Jurkat, Clone E6-1 (cell line): ENCODE measurements around the gene USP20.

ENCODE experiments used
- DNase-seq: peaks from one replicate; pipeline ENCODE4 v3.0.0-alpha.2; 2011; ENCODE audit warnings: low read depth, low spot score
- H3K4me3 ChIP-seq: 2 replicates; pipeline ENCODE4 v1.5.1; 2011; ENCODE audit warnings: mild to moderate bottlenecking, low read length, control low read depth, moderate library complexity

Gene USP20

DNA sequence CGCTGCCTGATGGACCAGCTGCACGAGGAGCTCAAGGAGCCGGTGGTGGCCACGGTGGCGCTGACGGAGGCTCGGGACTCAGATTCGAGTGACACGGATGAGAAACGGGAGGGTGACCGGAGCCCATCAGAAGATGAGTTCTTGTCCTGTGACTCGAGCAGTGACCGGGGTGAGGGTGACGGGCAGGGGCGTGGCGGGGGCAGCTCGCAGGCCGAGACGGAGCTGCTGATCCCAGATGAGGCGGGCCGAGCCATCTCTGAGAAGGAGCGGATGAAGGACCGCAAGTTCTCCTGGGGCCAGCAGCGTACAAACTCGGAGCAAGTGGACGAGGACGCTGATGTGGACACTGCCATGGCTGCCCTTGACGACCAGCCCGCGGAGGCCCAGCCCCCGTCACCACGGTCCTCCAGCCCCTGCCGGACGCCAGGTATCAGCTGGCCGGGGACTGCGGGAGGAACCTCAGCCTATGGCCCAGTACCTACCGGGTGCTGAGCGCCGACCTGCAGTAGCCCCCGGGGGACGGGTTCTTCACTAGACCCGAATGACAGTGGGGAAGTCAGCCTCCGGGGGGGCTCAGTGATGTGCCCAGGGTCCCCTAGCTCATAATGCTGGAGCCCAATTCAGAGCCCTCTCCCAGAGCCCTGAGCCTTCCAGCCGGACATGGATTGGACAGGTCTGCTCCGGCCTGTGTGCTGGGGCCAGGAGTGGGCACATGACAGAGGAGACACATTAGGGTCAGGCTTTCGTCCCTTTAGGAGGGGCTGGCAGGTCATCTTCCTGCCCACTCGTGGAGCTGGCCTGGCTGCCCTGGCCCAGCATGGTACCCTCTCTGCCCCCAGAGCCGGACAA, 33.0 kb downstream of the USP20 start:
- H3K4me3 ChIP-seq = peak overlapping the region; percentile 48
- no peak for DNase-seq

DNA sequence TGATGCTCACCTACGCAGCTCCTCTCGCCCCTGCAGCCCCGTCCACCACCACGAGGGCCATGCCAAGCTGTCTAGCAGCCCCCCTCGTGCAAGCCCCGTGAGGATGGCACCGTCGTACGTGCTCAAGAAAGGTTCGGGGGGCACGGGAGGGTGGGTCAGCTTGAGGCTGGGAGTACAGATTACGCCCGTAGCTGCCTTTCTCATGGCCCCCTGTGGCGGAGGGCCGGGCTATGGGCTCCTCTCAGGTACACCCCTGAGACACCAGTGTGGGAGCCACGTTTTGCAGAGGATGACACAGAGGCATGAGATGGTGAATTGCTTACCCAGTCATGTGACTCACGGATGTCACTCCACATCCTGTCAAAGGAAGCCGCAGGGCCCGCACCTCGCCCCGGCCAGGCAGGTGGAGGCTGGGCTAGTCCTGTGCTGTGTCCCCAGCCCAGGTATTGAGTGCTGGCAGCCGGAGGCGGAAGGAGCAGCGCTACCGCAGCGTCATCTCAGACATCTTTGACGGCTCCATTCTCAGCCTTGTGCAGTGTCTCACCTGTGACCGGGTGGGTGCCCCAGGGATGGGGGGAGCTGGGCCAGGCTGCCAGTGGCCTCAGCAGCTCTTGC, 33.7 kb downstream of the USP20 start:
- peak; percentile 93 for DNase-seq
- H3K4me3 ChIP-seq = peak overlapping the region; percentile 48

DNA sequence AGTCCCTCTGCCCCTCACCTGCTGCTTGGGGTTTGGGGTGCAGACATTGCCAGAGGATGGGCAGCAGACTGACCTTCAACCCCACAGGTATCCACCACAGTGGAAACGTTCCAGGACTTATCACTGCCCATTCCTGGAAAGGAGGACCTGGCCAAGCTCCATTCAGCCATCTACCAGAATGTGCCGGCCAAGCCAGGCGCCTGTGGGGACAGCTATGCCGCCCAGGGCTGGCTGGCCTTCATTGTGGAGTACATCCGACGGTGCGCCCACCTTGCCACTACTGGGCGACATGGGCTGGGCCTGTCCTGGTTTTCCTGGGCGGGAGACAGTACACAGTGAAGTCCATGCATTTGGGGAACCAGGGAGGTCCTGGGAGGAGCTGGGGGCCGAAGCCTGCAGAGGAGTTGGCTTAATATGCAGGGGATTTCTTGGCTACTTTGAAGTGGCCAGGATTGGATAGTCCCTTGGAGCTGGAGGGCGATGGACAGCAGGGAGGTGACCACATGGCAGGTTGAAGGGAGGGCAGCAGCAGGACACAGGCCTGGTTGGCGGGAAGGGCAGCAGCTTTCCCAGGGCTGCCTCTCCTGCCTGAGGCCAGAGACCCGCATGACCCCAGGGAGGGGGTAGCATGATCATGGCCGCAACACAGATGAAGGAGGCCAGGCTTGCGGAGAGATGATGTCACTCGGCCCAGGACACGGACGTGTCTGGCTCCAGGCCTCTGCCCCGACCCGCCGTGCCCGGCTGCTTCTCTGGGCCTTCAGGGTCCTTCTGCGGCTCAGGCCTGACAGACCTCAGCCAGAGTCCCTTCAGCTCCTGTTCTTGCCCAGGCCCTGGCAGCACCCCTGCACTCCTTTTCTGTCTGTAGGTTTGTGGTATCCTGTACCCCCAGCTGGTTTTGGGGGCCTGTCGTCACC, 34.6 kb downstream of the USP20 start:
- DNase-seq = no peak

DNA sequence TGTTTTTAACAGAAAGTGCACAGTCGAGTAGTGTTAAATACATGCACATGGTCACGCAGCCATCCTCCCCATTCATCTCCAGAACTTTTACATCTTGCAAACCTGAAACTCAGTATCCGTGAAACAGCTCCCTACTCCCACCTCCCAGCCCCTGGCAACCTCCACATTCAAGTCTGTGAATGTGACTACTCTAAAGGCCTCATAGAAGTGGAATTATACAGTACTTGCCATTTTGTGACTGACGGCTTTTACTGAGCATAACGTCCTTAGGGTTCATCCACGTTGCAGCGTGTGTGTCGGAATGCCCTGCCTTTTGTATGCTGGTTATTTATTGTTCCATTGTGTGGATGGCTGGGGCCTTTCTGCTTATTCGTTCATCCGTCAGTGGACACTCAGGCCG, 35.8 kb downstream of the USP20 start:
- no peak for DNase-seq
- no peak overlapping the region for H3K4me3 ChIP-seq

More for the DNA sequence above, 34.6 kb downstream of the USP20 start:
- peak overlapping the region; percentile 48 for H3K4me3 ChIP-seq

DNA sequence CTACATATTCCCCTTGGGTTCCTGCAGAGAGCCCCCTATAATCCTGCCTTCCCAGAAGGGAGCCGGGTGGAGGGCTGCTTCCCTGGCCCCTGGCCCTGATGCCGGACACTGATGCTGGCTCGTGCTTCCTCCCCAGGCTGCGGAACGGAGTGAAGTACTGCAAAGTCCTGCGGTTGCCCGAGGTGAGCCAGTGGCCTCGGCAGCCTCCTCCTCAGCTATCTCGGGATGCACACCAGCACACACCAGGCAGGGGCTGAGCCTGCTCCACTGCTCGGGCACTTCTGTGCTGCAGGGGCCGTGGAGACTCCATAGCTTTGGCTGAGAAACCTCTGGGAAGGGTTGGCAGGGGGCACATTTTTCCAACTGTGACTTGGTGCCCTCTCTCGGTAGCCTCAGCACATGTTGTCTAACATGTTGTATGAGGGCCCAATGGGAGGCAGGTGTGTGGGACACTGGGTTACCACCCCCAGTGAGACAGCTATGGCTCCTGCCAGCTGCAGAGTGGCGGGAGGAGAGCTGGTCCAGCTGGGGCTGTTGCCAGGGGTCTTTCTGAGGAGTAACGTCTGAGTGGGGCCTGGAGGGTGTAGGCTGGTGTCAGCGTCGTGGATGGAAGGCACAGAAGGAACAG, 38.4 kb downstream of the USP20 start:
- no peak overlapping the region for H3K4me3 ChIP-seq
- no peak for DNase-seq

DNA sequence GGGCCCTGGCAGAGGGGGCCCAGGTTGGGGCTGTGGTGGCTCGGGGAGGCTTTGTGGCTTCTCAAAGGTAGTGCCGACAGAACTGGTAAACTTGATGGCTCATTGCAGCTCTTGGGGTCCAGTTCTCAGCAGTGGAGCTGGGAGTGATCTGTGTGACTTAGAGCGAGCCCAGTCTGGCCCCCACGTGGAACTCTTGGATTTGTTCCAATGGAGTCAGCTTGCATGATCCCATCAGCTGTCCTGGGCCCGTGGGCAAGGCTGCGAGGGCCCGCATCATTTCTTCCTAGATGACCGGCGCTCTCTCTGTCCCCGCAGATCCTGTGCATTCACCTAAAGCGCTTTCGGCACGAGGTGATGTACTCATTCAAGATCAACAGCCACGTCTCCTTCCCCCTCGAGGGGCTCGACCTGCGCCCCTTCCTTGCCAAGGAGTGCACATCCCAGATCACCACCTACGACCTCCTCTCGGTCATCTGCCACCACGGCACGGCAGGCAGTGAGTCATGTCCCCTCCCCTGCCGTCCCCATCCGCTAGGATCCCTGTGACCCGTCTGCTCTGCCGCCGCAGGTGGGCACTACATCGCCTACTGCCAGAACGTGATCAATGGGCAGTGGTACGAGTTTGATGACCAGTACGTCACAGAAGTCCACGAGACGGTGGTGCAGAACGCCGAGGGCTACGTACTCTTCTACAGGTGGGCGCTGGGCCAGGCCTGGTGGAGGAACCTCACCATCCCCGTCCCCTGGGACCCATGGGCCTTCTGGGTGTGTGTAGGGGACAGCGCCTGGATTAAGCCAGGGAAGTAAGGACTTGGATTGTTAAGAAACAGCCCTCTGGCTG, 39.2 kb downstream of the USP20 start:
- no peak for DNase-seq
- no peak overlapping the region for H3K4me3 ChIP-seq

DNA sequence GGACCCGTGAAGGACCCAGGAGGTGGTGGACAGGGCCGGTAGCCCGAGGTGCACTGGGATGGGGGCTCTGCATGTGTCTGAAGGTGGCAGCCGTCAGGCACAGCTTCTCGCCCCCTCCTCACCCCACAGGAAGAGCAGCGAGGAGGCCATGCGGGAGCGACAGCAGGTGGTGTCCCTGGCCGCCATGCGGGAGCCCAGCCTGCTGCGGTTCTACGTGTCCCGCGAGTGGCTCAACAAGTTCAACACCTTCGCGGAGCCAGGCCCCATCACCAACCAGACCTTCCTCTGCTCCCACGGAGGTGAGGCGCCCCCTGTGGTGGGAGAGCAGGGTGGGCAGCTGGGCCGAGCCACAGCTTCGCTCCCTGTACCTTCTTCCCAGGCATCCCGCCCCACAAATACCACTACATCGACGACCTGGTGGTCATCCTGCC, 39.9 kb downstream of the USP20 start:
- no peak for DNase-seq
- no peak overlapping the region for H3K4me3 ChIP-seq

DNA sequence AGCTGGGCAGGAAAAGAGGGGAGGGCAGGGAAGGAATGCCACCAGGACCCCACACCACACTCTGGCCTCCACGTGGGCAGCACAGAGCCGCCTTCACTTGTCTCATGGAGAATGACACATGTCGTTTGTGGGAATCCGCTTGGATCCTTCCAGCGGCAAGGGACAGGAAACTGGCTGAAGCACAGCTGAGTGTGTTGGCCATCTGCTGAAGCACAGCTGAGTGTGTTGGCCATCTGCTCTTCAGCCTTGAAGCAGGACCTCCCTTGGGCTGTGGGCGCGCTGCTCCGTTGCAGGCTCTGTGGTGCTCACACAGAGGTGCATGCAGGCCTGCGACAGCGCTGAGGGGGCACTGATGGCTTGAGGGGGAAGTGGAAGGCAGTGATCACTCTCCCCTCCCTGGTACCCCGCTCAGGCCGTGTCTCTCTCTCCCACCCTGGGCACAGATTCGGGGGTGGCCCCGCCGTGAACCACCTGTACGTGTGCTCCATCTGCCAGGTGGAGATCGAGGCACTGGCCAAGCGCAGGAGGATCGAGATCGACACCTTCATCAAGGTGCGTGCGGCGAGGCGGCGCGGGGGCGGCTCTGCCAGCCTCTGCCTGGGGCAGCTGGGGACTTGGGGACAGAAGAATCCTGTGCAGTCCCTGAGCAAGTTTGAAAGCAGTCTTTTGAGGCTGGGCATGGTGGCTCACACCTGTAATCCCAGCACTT, 40.6 kb downstream of the USP20 start:
- no peak overlapping the region for H3K4me3 ChIP-seq
- no peak for DNase-seq

DNA sequence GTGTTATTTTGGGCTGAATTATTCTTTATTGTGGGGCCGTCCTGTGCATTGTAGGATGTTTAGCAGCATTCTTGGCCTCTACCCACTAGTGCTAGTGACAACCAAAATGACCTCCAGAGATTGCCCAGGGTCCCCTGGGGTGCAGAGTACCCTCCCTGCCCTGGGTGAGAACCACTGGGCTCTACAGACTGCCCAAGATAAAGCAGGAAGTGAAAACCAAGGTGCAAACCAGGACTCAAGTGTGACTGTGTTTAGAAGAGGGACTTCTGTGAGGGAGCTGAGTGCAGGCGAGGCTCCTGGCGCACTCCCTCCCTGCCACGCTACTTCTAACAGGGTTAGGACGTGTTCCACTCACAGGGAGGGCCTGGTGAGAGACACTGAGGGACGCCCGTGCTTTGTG, 41.6 kb downstream of the USP20 start:
- no peak overlapping the region for H3K4me3 ChIP-seq
- DNase-seq = no peak

DNA sequence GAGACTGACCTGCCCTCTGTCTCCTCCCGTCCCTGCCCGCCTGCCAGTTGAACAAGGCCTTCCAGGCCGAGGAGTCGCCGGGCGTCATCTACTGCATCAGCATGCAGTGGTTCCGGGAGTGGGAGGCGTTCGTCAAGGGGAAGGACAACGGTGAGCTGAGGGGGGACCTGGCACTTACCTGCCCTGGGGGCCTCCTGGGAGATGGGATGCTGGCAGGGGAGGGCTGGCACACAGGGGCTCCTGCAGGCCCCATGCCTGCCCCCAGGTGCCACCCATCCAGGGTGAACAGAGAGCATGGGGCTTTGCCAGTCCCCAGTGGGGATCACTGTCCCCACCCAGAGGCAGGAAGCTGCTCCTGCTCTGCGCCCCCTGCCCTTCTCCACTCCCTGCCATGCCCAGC, 43.0 kb downstream of the USP20 start:
- no peak overlapping the region for H3K4me3 ChIP-seq
- DNase-seq = no peak

DNA sequence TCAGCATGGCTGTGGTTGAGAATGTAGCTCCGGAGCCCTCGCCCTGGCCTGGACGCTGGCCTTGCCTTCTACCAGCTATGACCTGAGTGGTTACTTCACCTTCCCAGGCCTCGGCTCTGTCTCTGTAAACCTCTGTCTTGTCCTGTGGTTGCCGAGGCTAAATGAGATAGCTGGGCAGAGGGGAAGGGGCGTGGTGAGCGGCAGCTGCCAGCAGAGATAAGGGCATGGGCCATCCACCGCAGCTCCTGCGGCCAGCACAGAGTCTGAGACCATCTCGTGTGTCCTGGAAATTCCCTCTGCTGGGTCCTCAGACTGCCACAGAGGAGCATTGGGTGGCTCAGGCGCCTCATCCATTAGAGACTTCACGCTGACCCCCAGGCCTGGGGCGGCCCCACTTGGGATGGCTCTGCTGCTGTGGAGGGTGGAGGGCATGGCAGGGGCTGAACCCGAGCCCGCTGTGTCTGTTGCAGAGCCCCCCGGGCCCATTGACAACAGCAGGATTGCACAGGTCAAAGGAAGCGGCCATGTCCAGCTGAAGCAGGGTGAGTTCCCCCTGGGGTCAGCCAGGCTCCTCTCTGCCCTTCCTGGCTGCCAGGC, 43.9 kb downstream of the USP20 start:
- DNase-seq = no peak
- no peak overlapping the region for H3K4me3 ChIP-seq

DNA sequence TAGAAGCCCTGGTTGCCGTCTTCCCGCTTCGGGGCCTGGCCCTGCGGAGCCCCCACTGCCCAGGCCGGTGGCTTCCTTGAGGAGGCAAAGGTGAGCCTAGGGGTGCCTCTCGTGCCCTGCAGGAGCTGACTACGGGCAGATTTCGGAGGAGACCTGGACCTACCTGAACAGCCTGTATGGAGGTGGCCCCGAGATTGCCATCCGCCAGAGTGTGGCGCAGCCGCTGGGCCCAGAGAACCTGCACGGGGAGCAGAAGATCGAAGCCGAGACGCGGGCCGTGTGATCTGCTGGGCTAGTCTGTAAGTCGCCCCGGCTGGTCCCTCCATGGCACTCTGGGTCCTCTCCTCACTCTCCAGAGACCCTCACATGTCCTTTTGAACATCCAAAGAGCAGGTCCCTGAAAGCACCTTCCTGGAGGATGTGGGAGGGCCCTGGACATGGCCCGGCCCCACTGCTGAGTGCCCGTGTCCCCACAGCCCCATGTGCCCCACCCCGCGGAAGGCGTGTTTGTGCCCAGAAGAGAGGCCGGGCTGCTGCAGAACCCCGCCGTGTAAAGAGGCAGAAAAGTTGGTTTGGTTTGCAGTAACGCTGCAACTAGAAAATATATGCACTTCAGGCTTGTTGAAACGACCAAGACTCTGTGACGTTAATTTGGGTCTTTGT, 44.9 kb downstream of the USP20 start:
- H3K4me3 ChIP-seq = no peak overlapping the region
- no peak for DNase-seq

DNA sequence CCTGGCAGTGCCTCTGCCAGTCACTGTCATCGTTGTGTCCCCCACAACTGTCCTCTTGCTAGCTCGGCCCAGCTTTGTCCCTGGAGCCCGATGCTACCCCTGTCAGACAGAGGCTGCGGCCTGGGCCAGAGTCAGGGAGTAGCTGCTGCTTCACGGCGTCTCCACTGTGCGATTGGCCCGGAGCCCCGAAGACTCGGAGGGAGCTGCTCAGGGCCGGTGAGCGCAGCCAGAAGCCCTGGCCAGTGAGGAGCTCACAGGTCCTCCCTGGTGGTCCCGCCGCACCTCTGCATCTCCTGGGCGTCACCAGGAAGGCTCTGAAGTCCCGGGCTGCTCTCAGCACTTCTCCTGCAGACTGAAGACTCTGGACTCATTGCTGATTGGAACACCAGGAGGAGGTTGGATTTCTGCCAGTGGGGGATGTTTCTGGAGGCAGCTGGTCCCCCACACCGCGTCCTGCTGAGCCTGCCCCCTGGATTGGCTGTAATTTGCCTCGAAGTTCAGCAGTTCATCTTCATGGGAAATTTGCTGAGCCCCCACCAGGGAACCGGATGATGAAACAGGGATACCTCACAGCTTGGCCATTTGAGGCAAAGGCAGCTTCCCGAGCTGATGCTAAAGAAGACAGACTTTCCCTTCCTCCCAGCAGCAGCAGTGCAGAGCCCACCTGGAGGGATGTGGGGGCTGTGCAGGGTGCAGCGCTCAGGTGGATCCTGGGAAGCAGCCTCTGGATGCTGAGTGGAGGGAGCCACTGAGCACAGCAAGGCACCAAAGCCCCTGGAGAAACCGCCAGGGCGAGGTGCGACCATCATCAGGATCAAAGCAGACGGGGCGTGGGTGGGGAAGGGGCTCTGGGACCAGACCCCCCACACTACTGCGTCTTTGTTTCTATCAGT, 45.6 kb downstream of the USP20 start:
- DNase-seq = no peak
- no peak overlapping the region for H3K4me3 ChIP-seq

DNA sequence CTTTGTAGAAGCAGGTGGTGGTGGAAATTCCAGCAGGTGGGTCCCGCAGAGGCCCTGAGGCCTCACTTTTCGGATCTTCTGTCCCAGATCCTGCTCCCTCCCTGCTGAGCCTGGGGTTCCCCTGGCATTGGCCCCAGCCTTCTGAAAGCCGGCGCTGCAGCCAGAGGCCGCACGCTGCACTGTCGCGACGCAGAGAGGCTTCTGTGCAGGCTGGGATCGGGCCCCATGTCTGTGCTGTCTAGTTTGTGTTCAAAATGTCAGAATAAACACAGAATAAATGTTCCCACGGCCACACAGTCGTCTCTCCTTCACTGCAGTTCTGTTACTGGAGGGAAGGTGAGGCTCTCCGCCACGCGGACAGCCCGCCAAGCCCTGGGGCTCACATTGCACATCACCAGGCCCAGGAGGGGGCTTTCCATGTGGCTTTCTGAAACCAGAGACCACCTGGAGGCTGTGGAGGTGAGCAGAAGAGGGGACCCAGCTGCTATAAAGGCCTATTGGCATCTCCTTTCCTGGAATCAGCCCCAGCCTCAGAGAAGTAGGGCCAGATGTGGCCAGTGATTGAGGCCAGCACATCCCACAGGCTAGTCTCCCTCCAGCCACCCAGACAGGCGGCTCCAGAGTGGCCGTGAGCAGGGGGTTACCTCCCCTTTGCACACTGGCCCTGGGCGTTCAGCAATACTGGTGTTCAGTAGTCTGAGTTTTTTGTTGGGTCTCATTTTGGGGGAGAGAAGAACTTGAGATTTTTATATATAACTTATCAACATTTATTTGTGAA, 46.5 kb downstream of the USP20 start:
- DNase-seq = no peak
- no peak overlapping the region for H3K4me3 ChIP-seq

DNA sequence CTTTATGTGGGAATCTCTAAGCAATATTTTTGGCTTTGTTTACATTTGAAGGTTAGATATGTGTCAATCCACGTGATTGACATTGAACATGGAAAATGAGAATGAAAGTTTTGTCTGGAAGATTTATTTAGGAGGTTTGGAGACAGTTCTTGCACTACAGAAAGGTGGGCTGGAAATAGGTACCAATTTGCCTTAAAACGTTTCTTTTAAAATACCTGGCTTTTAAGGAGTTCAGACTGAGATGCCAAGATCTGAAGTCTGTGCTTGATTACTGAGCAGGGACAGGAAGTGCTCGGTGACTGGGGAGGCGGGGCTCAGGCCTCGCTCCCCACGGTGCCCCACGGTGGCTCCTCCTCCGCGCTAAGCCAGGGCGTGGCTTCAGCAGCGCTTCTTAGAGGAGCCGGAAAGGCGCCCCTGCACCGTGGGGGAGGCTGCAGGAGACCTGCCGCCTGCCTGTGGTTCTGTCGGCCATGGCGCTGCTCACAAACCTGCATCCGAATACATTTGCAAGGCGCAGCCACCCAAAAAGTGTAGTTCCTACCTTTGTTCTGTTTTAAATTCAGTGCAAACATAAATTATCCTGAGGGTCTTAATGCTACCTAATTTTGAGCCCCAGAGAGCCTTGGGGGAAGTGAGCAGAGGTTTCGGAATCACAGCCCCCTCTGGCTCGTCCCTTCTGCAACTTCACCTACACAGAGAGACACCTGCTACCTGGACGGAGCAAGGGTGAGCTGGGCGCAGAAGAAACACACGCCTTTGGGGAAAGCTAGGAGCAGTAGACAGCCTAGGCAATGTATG, 49.2 kb downstream of the USP20 start:
- H3K4me3 ChIP-seq = peak overlapping the region; percentile 84
- DNase-seq = peak; percentile 95
